H9 (cell line): ENCODE results near the gene RBMS3. TPM values are rescaled to one million over a fixed set of nuclear protein-coding genes. Genes with fewer than 3 reads are reported as not detected.

Experiments used
- DNase-seq: peaks from one replicate; pipeline ENCODE4 v3.0.0-alpha.2; 2017
- H2AFZ ChIP-seq: one replicate; pipeline ENCODE4 v1.6.1; 2013; ENCODE audit warnings: mild to moderate bottlenecking, low read length, control low read depth, moderate library complexity
- H2AK5ac ChIP-seq: 2 replicates; pipeline ENCODE4 v1.6.1; 2013; ENCODE audit warnings: low read length, control low read depth, mixed read lengths; ENCODE audit not compliant: insufficient read length
- H2BK120ac ChIP-seq: one replicate; pipeline ENCODE4 v1.6.1; 2013; ENCODE audit warnings: low read depth, mild to moderate bottlenecking, low read length, control low read depth, inconsistent platforms; ENCODE audit not compliant: poor library complexity, severe bottlenecking
- H2BK12ac ChIP-seq: 2 replicates; pipeline ENCODE4 v1.6.1; 2013; ENCODE audit warnings: low read length, control low read depth, mixed read lengths, low read depth; ENCODE audit not compliant: insufficient read length
- H2BK15ac ChIP-seq: 2 replicates; pipeline ENCODE4 v1.6.1; 2013; ENCODE audit warnings: low read depth, low read length, control low read depth
- H2BK20ac ChIP-seq: one replicate; pipeline ENCODE4 v1.6.1; 2013; ENCODE audit warnings: low read depth, mild to moderate bottlenecking, low read length, control low read depth, inconsistent platforms; ENCODE audit not compliant: poor library complexity, severe bottlenecking
- H2BK5ac ChIP-seq: 2 replicates; pipeline ENCODE4 v1.6.1; 2013; ENCODE audit warnings: low read length, control low read depth, mixed read lengths; ENCODE audit not compliant: insufficient read length
- H3K14ac ChIP-seq: 2 replicates; pipeline ENCODE4 v1.6.1; 2013; ENCODE audit warnings: low read length, control low read depth; ENCODE audit not compliant: insufficient read depth
- H3K18ac ChIP-seq: 2 replicates; pipeline ENCODE4 v1.6.1; 2013; ENCODE audit warnings: low read depth, mild to moderate bottlenecking, mixed read lengths, low read length, control low read depth; ENCODE audit not compliant: insufficient read length
- H3K23ac ChIP-seq: 2 replicates; pipeline ENCODE4 v1.6.1; 2013; ENCODE audit warnings: low read length, control low read depth, mixed read lengths, low read depth; ENCODE audit not compliant: insufficient read length
- H3K23me2 ChIP-seq: 2 replicates; pipeline ENCODE4 v1.6.1; 2013; ENCODE audit warnings: low read depth, mild to moderate bottlenecking, mixed read lengths, low read length, control low read depth; ENCODE audit not compliant: insufficient read length, poor library complexity, severe bottlenecking
- H3K27ac ChIP-seq: 2 replicates; pipeline ENCODE4 v1.5.1; 2013; ENCODE audit warnings: low read length, control low read depth, mixed read lengths, low read depth; ENCODE audit not compliant: insufficient read length
- H3K27me3 ChIP-seq: 2 replicates; pipeline ENCODE4 v1.6.1; 2013; ENCODE audit warnings: low read length, control low read depth, inconsistent platforms; ENCODE audit not compliant: insufficient read depth
- H3K4ac ChIP-seq: 2 replicates; pipeline ENCODE4 v1.6.1; 2013; ENCODE audit warnings: low read depth, mild to moderate bottlenecking, control low read depth, inconsistent platforms, low read length, moderate library complexity
- H3K4me1 ChIP-seq: 2 replicates; pipeline ENCODE4 v1.6.1; 2013; ENCODE audit warnings: low read length, control low read depth, inconsistent platforms; ENCODE audit not compliant: insufficient read depth
- H3K4me2 ChIP-seq: 2 replicates; pipeline ENCODE4 v1.6.1; 2013; ENCODE audit warnings: low read length, control low read depth, mixed read lengths; ENCODE audit not compliant: insufficient read length, insufficient read depth
- H3K56ac ChIP-seq: 2 replicates; pipeline ENCODE4 v1.6.1; 2013; ENCODE audit warnings: low read depth, mild to moderate bottlenecking, mixed read lengths, low read length, control low read depth; ENCODE audit not compliant: insufficient read length
- H3K79me1 ChIP-seq: 2 replicates; pipeline ENCODE4 v1.6.1; 2013; ENCODE audit warnings: low read depth, mild to moderate bottlenecking, moderate library complexity, low read length, control low read depth, inconsistent platforms; ENCODE audit not compliant: insufficient read depth, poor library complexity, severe bottlenecking
- H3K79me2 ChIP-seq: 2 replicates; pipeline ENCODE4 v1.6.1; 2013; ENCODE audit warnings: low read length, control low read depth, inconsistent platforms; ENCODE audit not compliant: insufficient read depth
- H3K9ac ChIP-seq: 2 replicates; pipeline ENCODE4 v1.6.1; 2013; ENCODE audit warnings: low read length, control low read depth, mixed read lengths; ENCODE audit not compliant: insufficient read length; ENCODE audit errors: extremely low read depth
- H3K9me3 ChIP-seq: one replicate; pipeline ENCODE4 v1.6.1; 2013; ENCODE audit warnings: low read depth, low read length, inconsistent platforms; ENCODE audit not compliant: control insufficient read depth
- H3T11ph ChIP-seq: one replicate; pipeline ENCODE4 v1.6.1; 2013; ENCODE audit warnings: mild to moderate bottlenecking, low read length, control low read depth, inconsistent platforms
- H4K20me1 ChIP-seq: one replicate; pipeline ENCODE4 v1.6.1; 2013; ENCODE audit not compliant: control insufficient read depth, insufficient read length, insufficient read depth
- H4K5ac ChIP-seq: 2 replicates; pipeline ENCODE4 v1.6.1; 2013; ENCODE audit warnings: low read depth, mild to moderate bottlenecking, mixed read lengths, low read length, control low read depth; ENCODE audit not compliant: insufficient read length
- H4K8ac ChIP-seq: replicated peaks from 2 replicates; pipeline ENCODE4 v1.6.1; 2013; ENCODE audit warnings: low read length, control low read depth, mixed read lengths, low read depth; ENCODE audit not compliant: insufficient read length
- H4K91ac ChIP-seq: 2 replicates; pipeline ENCODE4 v1.6.1; 2013; ENCODE audit warnings: low read depth, mild to moderate bottlenecking, moderate library complexity, mixed read lengths, low read length, control low read depth; ENCODE audit not compliant: insufficient read length
- H3K27ac Mint-ChIP-seq, 3 experiments: 2 replicates in 2 of 3; 3 replicates in 1 of 3; pipeline ENCODE4 v1.8.0; 2020 to 2021; ENCODE audit warnings: mixed read lengths in 3 of 3, mild to moderate bottlenecking in 1 of 3, moderate library complexity in 1 of 3
- H3K27me3 Mint-ChIP-seq: 2 replicates; pipeline ENCODE4 v1.8.0; 2021; ENCODE audit warnings: low read depth, mild to moderate bottlenecking, moderate library complexity, mixed read lengths
- H3K36me3 Mint-ChIP-seq, 3 experiments: 2 replicates in 2 of 3; 3 replicates in 1 of 3; pipeline ENCODE4 v1.8.0; 2020 to 2021; ENCODE audit warnings: low read depth in 3 of 3, mixed read lengths in 3 of 3; ENCODE audit not compliant: insufficient read depth in 1 of 3
- H3K4me1 Mint-ChIP-seq, 2 experiments: 2 replicates each; pipeline ENCODE4 v1.8.0; 2020; ENCODE audit warnings: mixed read lengths in 2 of 2
- H3K4me3 Mint-ChIP-seq, 2 experiments: 2 replicates in 1 of 2; 3 replicates in 1 of 2; pipeline ENCODE4 v1.8.0; 2020 to 2021; ENCODE audit warnings: mild to moderate bottlenecking in 2 of 2, mixed read lengths in 2 of 2, moderate library complexity in 1 of 2
- H3K9me3 Mint-ChIP-seq, 2 experiments: 2 replicates in 1 of 2; 3 replicates in 1 of 2; pipeline ENCODE4 v1.8.0; 2020; ENCODE audit warnings: mild to moderate bottlenecking in 2 of 2, mixed read lengths in 2 of 2, moderate library complexity in 1 of 2
- CTCF ChIP-seq: fragments of 200-600 bp; sonication (generic); conservative IDR thresholded peaks from 3 replicates; pipeline ENCODE4 v1.8.0; 2021; ENCODE audit warnings: antibody characterized with exemption, mild to moderate bottlenecking
- WGBS: extraction: QIAGEN DNeasy Blood & Tissue Kit; methylation state at CpG from one replicate; pipeline ENCODE4 v1.1.7; 2013; ENCODE audit warnings: missing lambda C conversion rate, low lambda C conversion rate, mixed read lengths; ENCODE audit not compliant: insufficient read length; ENCODE audit errors: extremely low coverage; 5-methylcytosine and 5-hydroxymethylcytosine counted together
- total RNA-seq: library from RNA; stranded (reverse); gene quantifications from 2 replicates; pipeline ENCODE4 v1.2.1, GENCODE V29; 2021

Gene RBMS3
- total RNA-seq, 1 experiment from 2014 or later: 8.1 TPM

GRCh38 chr3:29534006-29534405 lies 253.1 kb downstream of the RBMS3 start:
- Histone ChIP-seq H4K91ac (no peak overlapping the region), H3K4me2 (no peak overlapping the region), H2AFZ (no peak overlapping the region), H3K56ac (no peak overlapping the region), H2AK5ac (no peak overlapping the region), H2BK20ac (no peak overlapping the region), H3K9me3 (no peaks in the 10 kb centered on the region), H3K79me2 (no peaks in the 10 kb centered on the region), H4K8ac (no peak overlapping the region), H3K14ac (no peak overlapping the region), H3K4ac (no peak overlapping the region), H3K4me1 (no peaks in the 10 kb centered on the region), H3K9ac (no peak overlapping the region), H2BK15ac (no peak overlapping the region), H2BK5ac (no peak overlapping the region), H2BK12ac (no peak overlapping the region), H4K20me1 (no peaks in the 10 kb centered on the region), H3K27ac (no peak overlapping the region), H3K23me2 (no peaks in the 10 kb centered on the region), H3K23ac (no peak overlapping the region), H4K5ac (no peak overlapping the region), H3K27me3 (no peaks in the 10 kb centered on the region; the same call in 1 of the 2 replicates), H3K18ac (no peak overlapping the region), H3T11ph (no peak overlapping the region), H2BK120ac (no peak overlapping the region), H3K79me1 (no peaks in the 10 kb centered on the region)
- H3K4me1 Mint-ChIP-seq: peaks cover 4 to 5% of the 10 kb centered on the region in 2 experiments; a peak in 3 of 4 replicates
- H3K27ac Mint-ChIP-seq: no peak overlapping the region; a peak in 1 of 7 replicates
- WGBS: no CpG with 5 or more reads among the region's 3 CpGs
- H3K36me3 Mint-ChIP-seq: no peaks in the 10 kb centered on the region
- no peaks in the 10 kb centered on the region for H3K9me3 Mint-ChIP-seq
- DNase-seq: no peak
- TF ChIP-seq CTCF: no peak
- no peak overlapping the region for H3K4me3 Mint-ChIP-seq
- no peaks in the 10 kb centered on the region for H3K27me3 Mint-ChIP-seq
